Fibroblast of mammary gland (primary cell): ENCODE results near the gene THEM5.
"Not testable (repeated sequence)": the region's sequence is repeated elsewhere in the genome, so short reads cannot be mapped to it uniquely, and the experiment has no call there.

Experiments used
- DNase-seq: peaks from one replicate; pipeline ENCODE4 v3.0.0-alpha.2; 2010; ENCODE audit warnings: low read depth
- H3K4me3 ChIP-seq: 2 replicates; pipeline ENCODE4 v1.5.1; 2011; ENCODE audit warnings: low read depth, mild to moderate bottlenecking, low read length, moderate library complexity; ENCODE audit not compliant: control insufficient read depth
- CTCF ChIP-seq: conservative IDR thresholded peaks from 2 replicates; pipeline ENCODE4 v1.5.1; 2011; ENCODE audit warnings: low read depth, low read length, inconsistent platforms; ENCODE audit not compliant: control insufficient read depth, insufficient read depth

THEM5 gene

GRCh38 chr1:151853411-151853943, at the start of gene THEM5:
TSS of gene THEM5 (minus strand) at chr1:151853712. CDS start at chr1:151853565, 147 bp downstream.
- no peak for TF ChIP-seq CTCF
- H3K4me3 ChIP-seq: no peak within 1 kb of the TSS
- DNase-seq: no peak

- no peak overlapping the region for H3K4me3 ChIP-seq
- no peak for DNase-seq
- no peak for TF ChIP-seq CTCF
Observed at GRCh38 chr1:151902858-151903257, 49.3 kb upstream of the THEM5 start.

GRCh38 chr1:151900804-151901203, 47.3 kb upstream of the THEM5 start:
- DNase-seq, H3K4me3 ChIP-seq: not testable (repeated sequence)

- H3K4me3 ChIP-seq: no peak overlapping the region
- TF ChIP-seq CTCF: no peak
- no peak for DNase-seq
Observed at GRCh38 chr1:151898519-151898991, 45.0 kb upstream of the THEM5 start.

GRCh38 chr1:151897991-151898431, 44.5 kb upstream of the THEM5 start:
- TF ChIP-seq CTCF: no peak

GRCh38 chr1:151893176-151893924, 39.8 kb upstream of the THEM5 start:
- H3K4me3 ChIP-seq: no peak overlapping the region
- DNase-seq: peak; percentile 28
- TF ChIP-seq CTCF: no peak

More at GRCh38 chr1:151897991-151898431, 44.5 kb upstream of the THEM5 start:
- no peak overlapping the region for H3K4me3 ChIP-seq
- DNase-seq: no peak

GRCh38 chr1:151892190-151892589, 38.7 kb upstream of the THEM5 start:
- no peak overlapping the region for H3K4me3 ChIP-seq
- peak; percentile 48 for DNase-seq
- no peak for TF ChIP-seq CTCF
